Measurements from ENCODE around the gene C4orf50. TPM values are rescaled to one million over a fixed set of nuclear protein-coding genes. Genes with fewer than 3 reads are reported as not detected.

Gene C4orf50
- total RNA-seq, result 1 to 10 TPM in 1 of 2 donors, under 1 TPM in 1; 0.34 to 2.1 TPM

DNA sequence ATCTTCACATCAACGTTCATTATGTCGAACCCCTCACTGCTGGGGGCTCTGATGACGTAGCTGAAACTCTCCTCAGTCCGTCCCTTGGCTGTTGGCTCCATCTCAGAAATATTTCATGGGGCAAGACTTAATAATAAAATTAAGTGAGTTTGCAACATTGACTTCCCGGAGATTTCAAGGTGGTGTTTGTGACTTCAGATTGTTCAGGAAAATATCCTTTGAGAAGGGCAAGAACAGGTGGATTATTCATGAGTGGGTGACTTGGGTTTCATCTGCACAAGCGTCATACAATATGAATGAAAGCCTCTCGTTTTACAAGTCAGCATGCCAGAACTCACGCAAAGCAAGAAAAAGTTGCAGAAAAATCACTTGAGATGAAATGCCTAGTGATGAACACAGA lies at the start of gene C4orf50:
TSS of gene C4orf50 (minus strand) at position 101 of the 400 bp plus-strand sequence.
- no peaks in the 10 kb centered on the region for H3K9me3 Mint-ChIP-seq
- H3K27me3 Mint-ChIP-seq, result peaks cover 12% of the 10 kb centered on the region
- ATAC-seq (replicated peaks), result no peak
- no peaks in the 10 kb centered on the region for H3K4me1 Mint-ChIP-seq
- no peak within 1 kb of the TSS for H3K4me3 Mint-ChIP-seq
- H3K36me3 Mint-ChIP-seq (ENCODE audit: low read depth), result no peaks in the 10 kb centered on the region
- H3K27ac Mint-ChIP-seq, result no peak within 1 kb of the TSS

DNA sequence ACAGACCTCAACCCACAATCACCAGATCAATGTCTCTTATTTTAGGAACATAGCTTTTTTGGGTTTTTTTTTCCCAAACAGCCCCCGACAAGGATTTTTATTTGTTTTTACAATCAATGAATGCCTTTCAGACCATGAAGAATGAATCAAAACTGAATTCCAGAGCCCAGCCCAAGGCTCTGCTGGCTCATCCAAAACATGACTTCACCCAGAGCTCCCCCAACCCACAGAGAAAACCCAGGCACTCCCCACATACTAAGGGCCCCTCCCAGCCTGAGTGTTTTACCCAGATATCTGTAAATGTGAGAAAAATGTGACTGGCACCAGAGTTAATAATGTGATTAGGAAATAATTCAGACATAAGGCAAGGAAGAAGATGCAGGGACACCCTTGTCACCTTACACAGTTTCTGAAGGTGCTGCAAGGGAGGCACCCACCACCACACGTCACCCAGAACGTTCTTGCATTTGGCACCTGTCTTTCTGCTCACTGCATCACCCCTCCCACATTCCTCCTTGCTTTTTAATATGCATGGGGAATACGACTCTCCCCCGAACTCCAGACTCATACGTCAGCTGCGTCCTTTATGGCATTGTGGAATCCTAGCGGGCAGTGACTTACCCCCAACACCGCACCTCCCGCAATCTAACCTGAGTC lies 47.8 kb upstream of the C4orf50 start:
- ATAC-seq (replicated peaks), result no peak
- Mint-ChIP-seq H3K9me3 (no peaks in the 10 kb centered on the region), H3K4me3 (no peak overlapping the region), H3K36me3 (ENCODE audit: low read depth) (peaks cover 30% of the 10 kb centered on the region), H3K4me1 (no peaks in the 10 kb centered on the region), H3K27ac (no peak overlapping the region), H3K27me3 (no peaks in the 10 kb centered on the region)

DNA sequence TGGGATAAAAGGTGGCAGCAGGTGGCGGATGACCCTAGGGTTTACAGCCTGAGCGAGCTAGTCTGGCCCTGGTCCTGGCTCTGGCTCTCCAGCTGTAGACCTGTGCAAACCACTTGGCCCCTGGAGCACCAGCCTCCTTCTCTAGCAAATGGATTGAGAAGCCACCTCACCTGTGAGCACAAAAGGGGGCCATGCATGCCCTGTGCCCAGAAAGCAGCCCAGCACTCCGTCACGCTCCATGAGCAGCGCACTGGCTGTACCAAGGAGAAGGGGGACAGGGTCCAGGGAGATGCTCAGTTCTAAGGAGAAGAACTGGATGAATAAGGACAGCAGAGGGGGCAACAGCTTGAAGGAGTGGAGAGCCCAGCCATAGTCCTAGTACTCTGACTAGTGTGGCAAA lies 46.9 kb upstream of the C4orf50 start:
- H3K9me3 Mint-ChIP-seq, result peaks cover 3% of the 10 kb centered on the region

GRCh38 chr4:6064383-6064782 lies 46.2 kb upstream of the C4orf50 start:
- no peak overlapping the region for H3K4me3 Mint-ChIP-seq
- peaks cover 46% of the 10 kb centered on the region for H3K36me3 Mint-ChIP-seq (ENCODE audit: low read depth)
- no peak overlapping the region for H3K27ac Mint-ChIP-seq
- no peaks in the 10 kb centered on the region for H3K4me1 Mint-ChIP-seq
- no peak for ATAC-seq (replicated peaks)
- H3K9me3 Mint-ChIP-seq, result peaks cover 5% of the 10 kb centered on the region
- H3K27me3 Mint-ChIP-seq, result no peaks in the 10 kb centered on the region

More for the DNA sequence above, 46.9 kb upstream of the C4orf50 start:
- ATAC-seq (replicated peaks), result no peak
- Mint-ChIP-seq H3K27me3 (no peaks in the 10 kb centered on the region), H3K27ac (no peak overlapping the region), H3K4me3 (no peak overlapping the region), H3K4me1 (no peaks in the 10 kb centered on the region), H3K36me3 (ENCODE audit: low read depth) (peaks cover 39% of the 10 kb centered on the region)

DNA sequence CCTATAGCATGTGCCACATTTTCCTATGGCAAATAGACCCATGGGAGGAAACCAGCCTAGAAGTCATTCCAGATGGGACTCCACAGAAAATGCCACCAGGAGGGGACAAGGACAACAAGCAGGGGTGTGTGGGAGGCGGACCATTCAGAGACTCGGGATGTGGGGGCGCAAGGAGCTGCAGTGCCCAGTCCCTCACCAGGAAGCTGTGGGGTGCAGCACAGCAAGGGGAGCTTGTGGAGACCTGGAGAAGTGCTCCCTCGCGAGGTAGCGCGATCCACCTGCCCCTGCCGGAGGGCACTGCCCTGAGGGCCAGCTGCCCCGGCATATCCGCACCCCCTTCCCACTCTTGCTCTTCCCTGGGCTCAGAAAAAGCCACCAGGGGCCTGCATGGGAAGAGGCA lies 45.5 kb upstream of the C4orf50 start:
- H3K4me3 Mint-ChIP-seq, result no peak overlapping the region

GRCh38 chr4:6062133-6062532 lies 43.9 kb upstream of the C4orf50 start:
- no peaks in the 10 kb centered on the region for H3K4me1 Mint-ChIP-seq
- peaks cover 60% of the 10 kb centered on the region for H3K36me3 Mint-ChIP-seq (ENCODE audit: low read depth)

More for the DNA sequence above, 45.5 kb upstream of the C4orf50 start:
- Mint-ChIP-seq H3K27me3 (no peaks in the 10 kb centered on the region), H3K27ac (no peak overlapping the region), H3K36me3 (ENCODE audit: low read depth) (peaks cover 53% of the 10 kb centered on the region), H3K4me1 (no peaks in the 10 kb centered on the region), H3K9me3 (peaks cover 5% of the 10 kb centered on the region)
- ATAC-seq (replicated peaks), result no peak

DNA sequence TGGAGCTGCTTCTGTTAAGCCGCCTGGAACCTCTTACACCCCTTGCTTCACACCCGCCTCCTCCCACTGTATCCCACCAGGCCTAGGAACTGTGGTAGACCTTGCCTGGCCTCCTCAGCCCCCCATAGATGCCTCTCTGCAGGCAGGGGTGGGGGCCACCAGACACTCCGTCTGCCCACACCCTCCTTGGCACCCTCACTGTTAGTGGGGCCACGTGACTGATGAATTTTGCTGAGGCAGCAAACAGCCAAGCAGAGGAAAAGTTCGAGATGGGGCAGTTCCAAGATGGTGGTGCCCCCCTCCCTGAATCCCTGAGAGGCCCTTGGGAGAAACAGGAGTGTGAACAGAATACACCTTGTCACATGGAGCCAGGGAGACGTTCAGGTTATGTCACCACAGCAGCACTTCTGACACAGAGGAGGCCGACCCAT lies 41.2 kb upstream of the C4orf50 start:
- H3K27me3 Mint-ChIP-seq, result no peaks in the 10 kb centered on the region
- peaks cover 56% of the 10 kb centered on the region for H3K36me3 Mint-ChIP-seq (ENCODE audit: low read depth)
- no peak for ATAC-seq (replicated peaks)
- peaks cover 10% of the 10 kb centered on the region for H3K9me3 Mint-ChIP-seq
- no peak overlapping the region for H3K4me3 Mint-ChIP-seq
- H3K27ac Mint-ChIP-seq, result no peak overlapping the region
- H3K4me1 Mint-ChIP-seq, result no peaks in the 10 kb centered on the region

More at GRCh38 chr4:6062133-6062532, 43.9 kb upstream of the C4orf50 start:
- Mint-ChIP-seq H3K27me3 (no peaks in the 10 kb centered on the region), H3K27ac (no peak overlapping the region), H3K9me3 (peaks cover 10% of the 10 kb centered on the region), H3K4me3 (no peak overlapping the region)
- ATAC-seq (replicated peaks), result no peak

GRCh38 chr4:6058531-6059374 lies 40.5 kb upstream of the C4orf50 start:
- Mint-ChIP-seq H3K4me3 (no peak overlapping the region), H3K36me3 (ENCODE audit: low read depth) (peaks cover 55% of the 10 kb centered on the region), H3K27ac (no peak overlapping the region), H3K9me3 (peaks cover 10% of the 10 kb centered on the region), H3K27me3 (no peaks in the 10 kb centered on the region), H3K4me1 (no peaks in the 10 kb centered on the region)
- no peak for ATAC-seq (replicated peaks)

GRCh38 chr4:6056976-6057766 lies 38.9 kb upstream of the C4orf50 start:
- no peak for ATAC-seq (replicated peaks)
- Mint-ChIP-seq H3K4me1 (no peaks in the 10 kb centered on the region), H3K9me3 (peaks cover 10% of the 10 kb centered on the region), H3K36me3 (ENCODE audit: low read depth) (peaks cover 48% of the 10 kb centered on the region), H3K27me3 (no peaks in the 10 kb centered on the region), H3K27ac (no peak overlapping the region), H3K4me3 (no peak overlapping the region)

DNA sequence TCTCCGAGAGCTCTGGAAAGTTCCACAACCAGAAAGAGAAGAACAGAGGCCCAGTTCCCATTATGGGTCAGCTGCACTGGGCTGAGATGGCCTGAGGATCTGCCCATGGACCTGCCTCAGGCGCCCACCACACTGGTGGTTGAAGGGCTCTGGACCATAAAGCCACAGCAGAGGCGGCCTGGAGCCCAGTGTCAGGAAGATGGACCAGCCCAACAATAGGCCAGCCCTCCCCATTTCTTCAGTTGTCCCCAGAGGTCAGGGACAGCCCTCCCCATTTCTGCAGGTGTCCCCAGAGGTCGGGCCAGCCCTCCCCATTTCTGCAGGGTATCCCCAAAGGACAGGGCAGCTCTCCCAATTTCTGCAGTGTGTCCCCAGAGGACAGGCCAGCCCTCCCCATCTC lies 37.2 kb upstream of the C4orf50 start:
- H3K27ac Mint-ChIP-seq, result no peak overlapping the region
- no peaks in the 10 kb centered on the region for H3K27me3 Mint-ChIP-seq
- no peak for ATAC-seq (replicated peaks)
- H3K4me3 Mint-ChIP-seq, result no peak overlapping the region
- peaks cover 9% of the 10 kb centered on the region for H3K9me3 Mint-ChIP-seq
- peaks cover 34% of the 10 kb centered on the region for H3K36me3 Mint-ChIP-seq (ENCODE audit: low read depth)
- no peaks in the 10 kb centered on the region for H3K4me1 Mint-ChIP-seq

- peaks cover 30% of the 10 kb centered on the region for H3K36me3 Mint-ChIP-seq (ENCODE audit: low read depth)
- peaks cover 5% of the 10 kb centered on the region for H3K9me3 Mint-ChIP-seq
- ATAC-seq (replicated peaks), result no peak
- H3K27me3 Mint-ChIP-seq, result no peaks in the 10 kb centered on the region
- H3K27ac Mint-ChIP-seq, result no peak overlapping the region
- no peaks in the 10 kb centered on the region for H3K4me1 Mint-ChIP-seq
- H3K4me3 Mint-ChIP-seq, result no peak overlapping the region
Measured at GRCh38 chr4:6055030-6055429, 36.8 kb upstream of the C4orf50 start.

GRCh38 chr4:6054162-6054922 lies 36.1 kb upstream of the C4orf50 start:
- Mint-ChIP-seq H3K9me3 (peaks cover 5% of the 10 kb centered on the region), H3K27ac (no peak overlapping the region), H3K27me3 (no peaks in the 10 kb centered on the region), H3K4me3 (no peak overlapping the region), H3K36me3 (ENCODE audit: low read depth) (peaks cover 25% of the 10 kb centered on the region), H3K4me1 (no peaks in the 10 kb centered on the region)
- no peak for ATAC-seq (replicated peaks)

GRCh38 chr4:6052679-6053078 lies 34.4 kb upstream of the C4orf50 start:
- Mint-ChIP-seq H3K4me3 (no peak overlapping the region), H3K36me3 (ENCODE audit: low read depth) (peaks cover 12% of the 10 kb centered on the region), H3K27ac (no peak overlapping the region), H3K27me3 (no peaks in the 10 kb centered on the region), H3K4me1 (no peaks in the 10 kb centered on the region), H3K9me3 (no peaks in the 10 kb centered on the region)
- no peak for ATAC-seq (replicated peaks)

- H3K4me1 Mint-ChIP-seq, result no peaks in the 10 kb centered on the region
- H3K27ac Mint-ChIP-seq, result no peak overlapping the region
Measured at GRCh38 chr4:6050551-6050950, 32.3 kb upstream of the C4orf50 start.

More at GRCh38 chr4:6050551-6050950, 32.3 kb upstream of the C4orf50 start:
- peaks cover 7% of the 10 kb centered on the region for H3K36me3 Mint-ChIP-seq (ENCODE audit: low read depth)
- H3K4me3 Mint-ChIP-seq, result no peak overlapping the region
- no peak for ATAC-seq (replicated peaks)
- no peaks in the 10 kb centered on the region for H3K9me3 Mint-ChIP-seq
- H3K27me3 Mint-ChIP-seq, result no peaks in the 10 kb centered on the region
